GM18858 (cell line): ENCODE measurements around the gene KICS2.

Experiments
- ATAC-seq: cut with Tn5 transposase; IDR thresholded peaks from one replicate; pipeline ENCODE4 v1.9.1; 2021; ENCODE audit not compliant: unreplicated experiment

Gene KICS2

GRCh38 chr12:64175254-64175945, 46.7 kb downstream of the KICS2 start:
- no peak for ATAC-seq

- no peak for ATAC-seq
Measured at GRCh38 chr12:64173456-64173855, 48.6 kb downstream of the KICS2 start.
